Inflammatory macrophage (primary cell): ENCODE data around the gene TNRC6B.

ENCODE experiments used
- DNase-seq, 2 donors: peaks; one replicate each; pipeline ENCODE4 v3.0.0-alpha.2; 2020 to 2022

Gene TNRC6B

GRCh38 chr22:40377931-40378330 lies 200.2 kb downstream of the TNRC6B start:
- DNase-seq = no peak

GRCh38 chr22:40378448-40378847 lies 200.7 kb downstream of the TNRC6B start:
- peak; percentile 49 to 65 for DNase-seq

- DNase-seq = no peak
Observed at GRCh38 chr22:40381461-40381860, 203.7 kb downstream of the TNRC6B start.

GRCh38 chr22:40383905-40384304 lies 206.2 kb downstream of the TNRC6B start:
- DNase-seq = peak; percentile 18 to 32

- peak; percentile 32 to 45 for DNase-seq
Observed at GRCh38 chr22:40385036-40385782, 207.5 kb downstream of the TNRC6B start.
